HepG2 (cell line): ENCODE measurements around the gene PRSS36. TPM values are rescaled to one million over a fixed set of nuclear protein-coding genes. Genes with fewer than 3 reads are reported as not detected.
A peak's percentile ranks its signal among the peaks of the same experiment; 100 is the strongest.

Experiments
- ARHGAP35 ChIP-seq: sonication (generic); formaldehyde crosslinking; IDR thresholded peaks from 2 replicates; pipeline ENCODE4 v1.9.0; 2022; ENCODE audit warnings: mild to moderate bottlenecking, inconsistent platforms, moderate library complexity, missing genetic modification reagents, borderline replicate concordance
- ATF7 ChIP-seq, 2 experiments: fragments of 450-650 bp in 1 of 2; sonication (generic) in 1 of 2; formaldehyde crosslinking in 1 of 2; IDR thresholded peaks; 2 replicates each; pipeline versions ENCODE4 v1.4.0 to v1.6.1; 2016 to 2020; ENCODE audit warnings: antibody characterized with exemption in 1 of 2, mild to moderate bottlenecking in 1 of 2, missing genetic modification reagents in 1 of 2
- CHCHD3 ChIP-seq: sonication (generic); formaldehyde crosslinking; IDR thresholded peaks from 2 replicates; pipeline ENCODE4 v1.8.0; 2022; ENCODE audit warnings: mild to moderate bottlenecking, missing genetic modification reagents, moderate library complexity
- CREB1 ChIP-seq, 2 experiments: fragments of 450-650 bp in 1 of 2; IDR thresholded peaks; 2 replicates each; pipeline ENCODE4 v1.6.1; 2016 to 2017; ENCODE audit warnings: control low read depth in 1 of 2, mild to moderate bottlenecking in 1 of 2, missing compliant biosample characterization in 1 of 2, missing genetic modification characterization in 1 of 2
- E2F1 ChIP-seq: sonication (generic); formaldehyde crosslinking; IDR thresholded peaks from 2 replicates; pipeline ENCODE4 v1.5.0; 2020; ENCODE audit warnings: missing genetic modification reagents
- GTF2F1 ChIP-seq: fragments of 150-350 bp; IDR thresholded peaks from 2 replicates; pipeline ENCODE4 v1.6.1; 2014; ENCODE audit warnings: low read length
- HDAC6 ChIP-seq: fragments of 200-600 bp; sonication (generic); IDR thresholded peaks from 2 replicates; pipeline ENCODE4 v1.7.0; 2017; ENCODE audit warnings: mild to moderate bottlenecking, antibody characterized with exemption, low read length, low read depth
- IRF9 ChIP-seq: sonication (generic); formaldehyde crosslinking; IDR thresholded peaks from 2 replicates; pipeline ENCODE4 v1.8.0; 2022; ENCODE audit warnings: missing genetic modification reagents, mild to moderate bottlenecking, borderline replicate concordance
- KDM5B ChIP-seq: sonication (generic); formaldehyde crosslinking; IDR thresholded peaks from 2 replicates; pipeline ENCODE4 v1.4.0; 2020; ENCODE audit warnings: missing genetic modification reagents, mild to moderate bottlenecking, borderline replicate concordance
- NFKB2 ChIP-seq: sonication (generic); formaldehyde crosslinking; IDR thresholded peaks from 2 replicates; pipeline ENCODE4 v1.4.0; 2020; ENCODE audit warnings: missing genetic modification reagents, borderline replicate concordance
- PBX2 ChIP-seq: IDR thresholded peaks from 2 replicates; pipeline ENCODE4 v1.6.1; 2016; ENCODE audit warnings: control low read depth
- RBM39 ChIP-seq: fragments of 200-400 bp; formaldehyde crosslinking; IDR thresholded peaks from one replicate; pipeline ENCODE4 v1.6.1; 2018; ENCODE audit warnings: antibody characterized with exemption, mild to moderate bottlenecking, low read depth, low read length; ENCODE audit not compliant: poor library complexity, severe bottlenecking
- TCF7L2 ChIP-seq: IDR thresholded peaks from 2 replicates; pipeline ENCODE4 v1.6.1; 2011; ENCODE audit warnings: mild to moderate bottlenecking, low read depth, low read length, moderate library complexity
- YEATS2 ChIP-seq: sonication (generic); formaldehyde crosslinking; IDR thresholded peaks from 2 replicates; pipeline ENCODE4 v1.4.0; 2020; ENCODE audit warnings: missing genetic modification reagents, borderline replicate concordance
- ZBTB7A ChIP-seq: sonication (generic); formaldehyde crosslinking; IDR thresholded peaks from 2 replicates; pipeline ENCODE4 v1.8.0; 2022; ENCODE audit warnings: mild to moderate bottlenecking, missing genetic modification reagents
- ZKSCAN5 ChIP-seq: sonication (generic); formaldehyde crosslinking; IDR thresholded peaks from 2 replicates; pipeline ENCODE4 v1.5.1; 2020; ENCODE audit warnings: mild to moderate bottlenecking, missing genetic modification reagents
- ZNF12 ChIP-seq: sonication (generic); formaldehyde crosslinking; IDR thresholded peaks from 2 replicates; pipeline ENCODE4 v1.5.0; 2020; ENCODE audit warnings: missing genetic modification reagents
- ZNF136 ChIP-seq: sonication (generic); formaldehyde crosslinking; IDR thresholded peaks from 2 replicates; pipeline ENCODE4 v1.8.1; 2022; ENCODE audit warnings: low read depth, mild to moderate bottlenecking, moderate library complexity, missing genetic modification reagents
- ZNF235 ChIP-seq: sonication (generic); formaldehyde crosslinking; IDR thresholded peaks from 2 replicates; pipeline ENCODE4 v1.8.1; 2023; ENCODE audit warnings: mild to moderate bottlenecking, missing genetic modification reagents, borderline replicate concordance
- ZNF33A ChIP-seq: sonication (generic); formaldehyde crosslinking; IDR thresholded peaks from 2 replicates; pipeline ENCODE4 v1.5.1; 2020; ENCODE audit warnings: missing genetic modification reagents, mild to moderate bottlenecking, moderate library complexity, borderline replicate concordance
- ZNF574 ChIP-seq: sonication (generic); formaldehyde crosslinking; IDR thresholded peaks from 2 replicates; pipeline ENCODE4 v1.4.0; 2020; ENCODE audit warnings: missing genetic modification reagents
- ZNF652 ChIP-seq: IDR thresholded peaks from 2 replicates; pipeline ENCODE4 v1.6.1; 2016; ENCODE audit warnings: low read depth, borderline replicate concordance
- ZNF703 ChIP-seq: sonication (generic); formaldehyde crosslinking; IDR thresholded peaks from 2 replicates; pipeline ENCODE4 v1.5.1; 2020; ENCODE audit warnings: missing genetic modification reagents, mild to moderate bottlenecking, moderate library complexity, borderline replicate concordance
- polyA plus RNA-seq, 8 experiments: library from polyadenylated mRNA; depleted of rRNA in 3 of 8; stranded (reverse) in 7 of 8; unstranded in 1 of 8; fragments of >200 nt; fragmentation: Illumina TruSeq in 4 of 8; extraction: Trizol in 4 of 8; gene quantifications; 2 replicates each; pipeline versions ENCODE4 v1.2.1 to v1.2.3, GENCODE V29; 2011 to 2016; ENCODE audit warnings: low read depth in 4 of 8, missing spikeins in 1 of 8, mixed read lengths in 1 of 8; ENCODE audit not compliant: insufficient read depth in 1 of 8
- total RNA-seq, 5 experiments: library from RNA; depleted of rRNA; stranded (reverse); fragments of >200 nt; fragmentation: Illumina TruSeq; extraction: Trizol; gene quantifications; 2 replicates each; pipeline ENCODE4 v1.2.3, GENCODE V29; 2016; ENCODE audit warnings: low read depth in 1 of 5

PRSS36 gene
- total and polyA plus RNA-seq, 2 of the 13 experiments (the other 11 are each of a cell fraction or from before 2014, with no cell fraction given): 1.5 to 2.1 TPM

GRCh38 chr16:31105677-31106213 lies 44.1 kb downstream of the PRSS36 start (continued):
- TF ChIP-seq YEATS2 (CRISPR knock-in tag) (peak; percentile 89), ZNF235 (CRISPR knock-in tag) (peak; percentile 86; the same call in 1 of the 2 replicates), HDAC6 (no peak), ZKSCAN5 (CRISPR knock-in tag) (peak; percentile 81; the same call in 1 of the 2 replicates), ZNF574 (CRISPR knock-in tag) (peak; percentile 95), NFKB2 (CRISPR knock-in tag) (peak; percentile 98), ZNF136 (peak; percentile 99), ATF7 (IDR thresholded peaks at IDR 0.05) (no peak), ATF7 (CRISPR knock-in tag; IDR thresholded peaks at IDR 0.05) (peak; percentile 33; the same call in 1 of the 2 replicates), ZNF652 (peak; percentile 71; the same call in 1 of the 2 replicates), ZNF12 (CRISPR knock-in tag) (peak; percentile 85), ARHGAP35 (peak; percentile 98), CREB1 (IDR thresholded peaks at IDR 0.05) (no peak), CREB1 (CRISPR knock-in tag; IDR thresholded peaks at IDR 0.05) (no peak), ZBTB7A (CRISPR knock-in tag) (peak; percentile 91), PBX2 (no peak), TCF7L2 (no peak), E2F1 (peak; percentile 74), RBM39 (peak; percentile 93), KDM5B (peak; percentile 98), ZNF33A (0 out of 2 replicates have a peak, but pooled peaks have one; percentile 34), ZNF703 (CRISPR knock-in tag) (peak; percentile 69; the same call in 1 of the 2 replicates), IRF9 (CRISPR knock-in tag) (peak; percentile 92), GTF2F1 (no peak), CHCHD3 (CRISPR knock-in tag) (0 out of 2 replicates have a peak, but pooled peaks have one; percentile 55)
